SK-N-MC (cell line): ENCODE results near the gene SECTM1.

ENCODE experiments used
- EZH2 ChIP-seq: fragments of 200-600 bp; sonication (generic); IDR thresholded peaks from one replicate; pipeline ENCODE4 v1.6.1; 2017; ENCODE audit warnings: antibody characterized with exemption
- FOXP2 ChIP-seq: optimal IDR thresholded peaks from 2 replicates; pipeline ENCODE3; 2011; ENCODE audit warnings: mild to moderate bottlenecking, moderate library complexity; ENCODE audit not compliant: insufficient read depth; ENCODE audit errors: extremely low read length, control extremely low read depth
- POLR2AphosphoS5 ChIP-seq: IDR thresholded peaks from 2 replicates; pipeline ENCODE4 v1.6.1; 2012; ENCODE audit warnings: mild to moderate bottlenecking, low read depth, low read length, borderline replicate concordance

- TF ChIP-seq POLR2AphosphoS5 (no peak), EZH2 (no peak), FOXP2 (no peak)
These were observed 38.1 kb downstream of the SECTM1 start for GRCh38 chr17:82295472-82295814.
